Progenitor cell of endocrine pancreas (in vitro differentiated cells): ENCODE results near the gene POU6F2. TPM values are rescaled to one million over a fixed set of nuclear protein-coding genes. Genes with fewer than 3 reads are reported as not detected.

Source experiments
- DNase-seq: peaks from one replicate; pipeline ENCODE4 v3.0.0; 2021; ENCODE audit warnings: low spot score; ENCODE audit not compliant: unreplicated experiment
- H3K27ac Mint-ChIP-seq: 2 replicates; pipeline ENCODE4 v1.8.0; 2021; ENCODE audit warnings: mild to moderate bottlenecking, moderate library complexity, mixed read lengths
- H3K27me3 Mint-ChIP-seq: 2 replicates; pipeline ENCODE4 v1.8.0; 2021; ENCODE audit warnings: mixed read lengths
- H3K36me3 Mint-ChIP-seq: 2 replicates; pipeline ENCODE4 v1.8.0; 2022; ENCODE audit warnings: mixed read lengths; ENCODE audit not compliant: insufficient read depth
- H3K4me1 Mint-ChIP-seq: 2 replicates; pipeline ENCODE4 v1.8.0; 2021; ENCODE audit warnings: low read depth, mixed read lengths
- H3K4me3 Mint-ChIP-seq: 2 replicates; pipeline ENCODE4 v1.8.0; 2021; ENCODE audit warnings: low read depth, mild to moderate bottlenecking, moderate library complexity, mixed read lengths
- H3K9me3 Mint-ChIP-seq: 2 replicates; pipeline ENCODE4 v1.8.0; 2021; ENCODE audit warnings: low read depth, mixed read lengths
- CTCF ChIP-seq: fragments of 200-600 bp; sonication (generic); IDR thresholded peaks from one replicate; pipeline ENCODE4 v1.5.0; 2021; ENCODE audit warnings: antibody characterized with exemption, mild to moderate bottlenecking; ENCODE audit not compliant: unreplicated experiment
- total RNA-seq: library from RNA; stranded (reverse); gene quantifications from 2 replicates; pipeline ENCODE4 v1.2.1, GENCODE V29; 2021

The POU6F2 gene
- total RNA-seq, 1 donor from 2014 or later: 5.6 TPM

- no peak overlapping the region for H3K27ac Mint-ChIP-seq
- TF ChIP-seq CTCF: no peak
- H3K36me3 Mint-ChIP-seq: no peaks in the 10 kb centered on the region
- no peaks in the 10 kb centered on the region for H3K27me3 Mint-ChIP-seq
- H3K9me3 Mint-ChIP-seq: no peaks in the 10 kb centered on the region
- H3K4me1 Mint-ChIP-seq: peaks cover 11% of the 10 kb centered on the region
- no peak overlapping the region for H3K4me3 Mint-ChIP-seq
- no peak for DNase-seq
Observed at GRCh38 chr7:38955892-38956291, 21.8 kb upstream of the POU6F2 start.

GRCh38 chr7:38962028-38962427, 15.7 kb upstream of the POU6F2 start:
- no peak for TF ChIP-seq CTCF
- Mint-ChIP-seq H3K27ac (no peak overlapping the region), H3K4me1 (no peaks in the 10 kb centered on the region), H3K36me3 (no peaks in the 10 kb centered on the region), H3K27me3 (no peaks in the 10 kb centered on the region), H3K9me3 (peaks cover 12% of the 10 kb centered on the region), H3K4me3 (no peak overlapping the region)
- DNase-seq: no peak

GRCh38 chr7:38964921-38965320, 12.8 kb upstream of the POU6F2 start:
- TF ChIP-seq CTCF: no peak
- H3K27ac Mint-ChIP-seq: no peak overlapping the region
- no peaks in the 10 kb centered on the region for H3K4me1 Mint-ChIP-seq
- no peaks in the 10 kb centered on the region for H3K27me3 Mint-ChIP-seq
- H3K9me3 Mint-ChIP-seq: peaks cover 12% of the 10 kb centered on the region
- H3K36me3 Mint-ChIP-seq: no peaks in the 10 kb centered on the region
- no peak for DNase-seq
- no peak overlapping the region for H3K4me3 Mint-ChIP-seq

GRCh38 chr7:38973760-38974159, 3.9 kb upstream of the POU6F2 start:
- no peak overlapping the region for H3K4me3 Mint-ChIP-seq
- H3K27ac Mint-ChIP-seq: no peak overlapping the region
- H3K4me1 Mint-ChIP-seq: peaks cover 17% of the 10 kb centered on the region
- peaks cover 35% of the 10 kb centered on the region for H3K27me3 Mint-ChIP-seq
- no peak for DNase-seq
- H3K36me3 Mint-ChIP-seq: no peaks in the 10 kb centered on the region
- no peak for TF ChIP-seq CTCF
- H3K9me3 Mint-ChIP-seq: no peaks in the 10 kb centered on the region

- H3K36me3 Mint-ChIP-seq: no peaks in the 10 kb centered on the region
- no peak overlapping the region for H3K27ac Mint-ChIP-seq
- H3K9me3 Mint-ChIP-seq: no peaks in the 10 kb centered on the region
- peak; percentile 32 for DNase-seq
- peak overlapping the region; percentile 68 for H3K4me3 Mint-ChIP-seq
- peaks cover 18% of the 10 kb centered on the region for H3K4me1 Mint-ChIP-seq
- peaks cover 35% of the 10 kb centered on the region for H3K27me3 Mint-ChIP-seq
- TF ChIP-seq CTCF: peak; percentile 15
Observed at GRCh38 chr7:38975944-38976392, 1.7 kb upstream of the POU6F2 start.
